Fibroblast of lung (primary cell): Measurements from ENCODE around the gene JADE2. TPM values are rescaled to one million over a fixed set of nuclear protein-coding genes. Genes with fewer than 3 reads are reported as not detected.

Experiments used
- DNase-seq, 2 donors: peaks; one replicate each; pipeline versions ENCODE4 v3.0.0 to v3.0.0-alpha.2; 2010; ENCODE audit warnings: low read depth in 2 of 2
- H2AFZ ChIP-seq: 2 replicates; pipeline ENCODE4 v1.5.1; 2012; ENCODE audit warnings: low read length, control low read depth, inconsistent platforms
- H3K27ac ChIP-seq: 2 replicates; pipeline ENCODE4 v1.5.1; 2011; ENCODE audit warnings: low read length, control low read depth; ENCODE audit not compliant: insufficient read depth
- H3K27me3 ChIP-seq: 2 replicates; pipeline ENCODE4 v1.5.1; 2011; ENCODE audit warnings: mild to moderate bottlenecking, low read length; ENCODE audit not compliant: control insufficient read depth, insufficient read depth
- H3K36me3 ChIP-seq: 2 replicates; pipeline ENCODE4 v1.5.1; 2011; ENCODE audit warnings: low read length; ENCODE audit not compliant: control insufficient read depth, insufficient read depth
- H3K4me1 ChIP-seq: 2 replicates; pipeline ENCODE4 v1.5.1; 2011; ENCODE audit warnings: low read length; ENCODE audit not compliant: control insufficient read depth, insufficient read depth; ENCODE audit errors: extremely low read depth
- H3K4me2 ChIP-seq: 2 replicates; pipeline ENCODE4 v1.5.1; 2011; ENCODE audit warnings: low read length, control low read depth; ENCODE audit not compliant: insufficient read depth; ENCODE audit errors: extremely low read depth
- H3K4me3 ChIP-seq, 4 experiments: fragments of 200-600 bp in 1 of 4; sonication (generic) in 1 of 4; replicated peaks in 1 of 4; 2 replicates each; pipeline ENCODE4 v1.5.1; 2011 to 2016; ENCODE audit warnings: low read length in 4 of 4, low read depth in 3 of 4, mild to moderate bottlenecking in 3 of 4, control low read depth in 2 of 4, inconsistent platforms in 1 of 4, mixed read lengths in 1 of 4; ENCODE audit not compliant: insufficient read depth in 1 of 4; ENCODE audit errors: control extremely low read depth in 1 of 4
- H3K79me2 ChIP-seq: 2 replicates; pipeline ENCODE4 v1.5.1; 2012; ENCODE audit warnings: mild to moderate bottlenecking, low read length, inconsistent platforms; ENCODE audit not compliant: control insufficient read depth, insufficient read depth
- H3K9ac ChIP-seq: 2 replicates; pipeline ENCODE4 v1.5.1; 2011; ENCODE audit warnings: mild to moderate bottlenecking, low read length, control low read depth; ENCODE audit not compliant: insufficient read depth
- H3K9me3 ChIP-seq: 2 replicates; pipeline ENCODE4 v1.5.1; 2012; ENCODE audit warnings: low read depth, low read length; ENCODE audit not compliant: control insufficient read depth, insufficient read depth
- H4K20me1 ChIP-seq: 2 replicates; pipeline ENCODE4 v1.5.1; 2011; ENCODE audit warnings: low read length; ENCODE audit not compliant: control insufficient read depth, insufficient read depth; ENCODE audit errors: extremely low read depth
- EZH2 ChIP-seq: IDR thresholded peaks from 2 replicates; pipeline ENCODE4 v1.5.1; 2012; ENCODE audit warnings: low read length, control low read depth, mild to moderate bottlenecking; ENCODE audit errors: missing control alignments
- polyA plus RNA-seq, 2 donors: library from polyadenylated mRNA; depleted of rRNA in 1 of 2; stranded (reverse) in 1 of 2; unstranded in 1 of 2; fragments of >200 nt; gene quantifications; 2 replicates each; pipeline ENCODE4 v1.2.1, GENCODE V29; 2011 to 2012; ENCODE audit warnings: missing spikeins in 1 of 2
- total RNA-seq: library from RNA; depleted of rRNA; stranded (reverse); fragments of >200 nt; gene quantifications from 2 replicates; pipeline ENCODE4 v1.2.1, GENCODE V29; 2014
- TF ChIP-seq, protein P1 (sequence below), 2 donors: IDR thresholded peaks in 1 of 2; conservative IDR thresholded peaks in 1 of 2; 1 replicate in 1 of 2; 2 replicates in 1 of 2; pipeline ENCODE4 v1.5.1; 2011 to 2012; ENCODE audit warnings: low read length in 2 of 2, control low read depth in 1 of 2, inconsistent platforms in 1 of 2, low read depth in 1 of 2, mild to moderate bottlenecking in 1 of 2

Gene JADE2
- total and polyA plus RNA-seq, 2 donors (not counting 1 experiment from before 2014, with no cell fraction given) = 10.0 to 45.9 TPM

DNA sequence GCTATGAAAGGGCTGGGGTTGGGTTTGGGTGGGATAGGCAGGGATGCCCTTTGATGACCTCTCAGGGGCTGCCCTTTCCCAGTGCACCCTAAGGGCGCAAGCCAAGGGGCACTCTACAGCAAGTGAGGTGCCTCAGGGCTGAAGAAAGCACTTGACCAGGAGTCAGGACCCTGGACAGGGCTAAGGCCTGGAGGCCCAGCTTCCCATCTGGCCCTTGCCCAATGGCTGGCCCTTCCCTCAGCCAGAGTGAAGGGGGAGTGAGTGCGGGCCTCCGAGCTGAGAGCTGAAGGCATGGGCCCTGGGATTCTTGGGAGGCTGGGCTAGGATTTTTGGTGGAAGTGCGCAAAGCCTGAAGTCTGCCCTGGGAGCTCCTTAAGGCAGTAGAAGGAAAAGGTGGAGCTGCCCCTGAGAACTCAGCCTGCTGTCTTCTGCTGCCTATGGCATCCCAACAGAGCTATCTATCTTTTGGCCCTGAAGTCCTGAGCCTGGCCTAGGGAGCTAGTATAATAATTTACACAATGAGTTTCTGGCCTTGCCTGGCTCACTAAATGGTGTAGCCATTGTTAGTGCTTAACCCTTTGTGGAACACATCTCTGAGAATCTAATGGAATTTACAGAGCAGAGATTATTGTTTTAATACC, 16.4 kb downstream of the JADE2 start:
- DNase-seq = peak in 1 of 2 donors; percentile 71
- H3K4me3 ChIP-seq = no peak overlapping the region
- H4K20me1 ChIP-seq = no peaks in the 10 kb centered on the region
- H3K27me3 ChIP-seq = no peaks in the 10 kb centered on the region
- no peak overlapping the region for H3K4me2 ChIP-seq
- no peak overlapping the region for H3K9ac ChIP-seq
- H3K4me1 ChIP-seq = peaks cover 1% of the 10 kb centered on the region
- H3K36me3 ChIP-seq = peaks cover 13% of the 10 kb centered on the region
- H3K27ac ChIP-seq = no peak overlapping the region
- TF ChIP-seq, protein P1, sequence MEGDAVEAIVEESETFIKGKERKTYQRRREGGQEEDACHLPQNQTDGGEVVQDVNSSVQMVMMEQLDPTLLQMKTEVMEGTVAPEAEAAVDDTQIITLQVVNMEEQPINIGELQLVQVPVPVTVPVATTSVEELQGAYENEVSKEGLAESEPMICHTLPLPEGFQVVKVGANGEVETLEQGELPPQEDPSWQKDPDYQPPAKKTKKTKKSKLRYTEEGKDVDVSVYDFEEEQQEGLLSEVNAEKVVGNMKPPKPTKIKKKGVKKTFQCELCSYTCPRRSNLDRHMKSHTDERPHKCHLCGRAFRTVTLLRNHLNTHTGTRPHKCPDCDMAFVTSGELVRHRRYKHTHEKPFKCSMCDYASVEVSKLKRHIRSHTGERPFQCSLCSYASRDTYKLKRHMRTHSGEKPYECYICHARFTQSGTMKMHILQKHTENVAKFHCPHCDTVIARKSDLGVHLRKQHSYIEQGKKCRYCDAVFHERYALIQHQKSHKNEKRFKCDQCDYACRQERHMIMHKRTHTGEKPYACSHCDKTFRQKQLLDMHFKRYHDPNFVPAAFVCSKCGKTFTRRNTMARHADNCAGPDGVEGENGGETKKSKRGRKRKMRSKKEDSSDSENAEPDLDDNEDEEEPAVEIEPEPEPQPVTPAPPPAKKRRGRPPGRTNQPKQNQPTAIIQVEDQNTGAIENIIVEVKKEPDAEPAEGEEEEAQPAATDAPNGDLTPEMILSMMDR (conservative IDR thresholded peaks at IDR 0.05 in 1 of 2, IDR thresholded peaks at IDR 0.05 in 1 of 2; ENCODE audit: low read depth in 1 of 2, low read length in 2 of 2) = no peak
- TF ChIP-seq EZH2 = no peak
- no peaks in the 10 kb centered on the region for H3K9me3 ChIP-seq
- H3K79me2 ChIP-seq = peaks cover under 1% of the 10 kb centered on the region
- no peak overlapping the region for H2AFZ ChIP-seq

DNA sequence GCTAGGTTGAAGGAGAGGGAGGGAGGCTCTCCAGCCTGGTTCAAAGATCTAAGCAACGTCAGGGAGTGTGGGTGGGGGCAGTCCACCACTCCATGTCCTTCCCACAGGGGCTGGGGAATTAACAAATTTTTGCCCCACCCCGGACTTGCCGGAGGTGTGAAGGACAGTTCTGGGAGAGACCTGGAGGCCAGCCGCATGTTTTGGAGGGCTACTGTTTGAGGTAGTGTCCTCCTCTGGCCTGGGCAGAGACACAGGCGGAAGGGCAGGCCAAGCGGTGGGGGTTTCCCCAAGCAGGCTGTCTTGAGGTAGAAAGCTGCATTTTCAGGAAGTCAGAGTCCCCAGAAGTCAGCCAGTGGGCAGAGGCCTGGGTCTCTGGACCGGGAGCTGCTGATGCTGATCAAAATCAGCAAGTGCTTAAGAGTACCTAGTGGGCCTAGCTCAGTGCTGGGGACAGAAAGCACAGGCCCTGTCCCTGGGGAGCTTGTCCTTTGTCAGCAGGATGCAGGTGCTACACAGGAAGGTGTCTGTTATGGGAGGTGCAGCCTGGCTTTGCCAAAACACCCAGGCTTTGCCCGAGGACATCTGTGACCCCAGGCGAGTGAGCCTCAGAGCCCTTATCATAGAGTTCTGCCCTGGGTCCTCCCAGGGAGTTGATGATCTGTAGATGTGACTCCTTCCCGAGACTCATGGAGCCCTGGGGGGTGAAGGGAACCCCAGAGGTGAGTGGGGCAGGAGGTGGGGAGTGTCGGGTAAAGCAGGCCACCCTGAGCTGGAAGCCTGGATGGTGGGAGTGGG, 18.5 kb downstream of the JADE2 start:
- no peaks in the 10 kb centered on the region for H3K27me3 ChIP-seq
- H3K27ac ChIP-seq = no peak overlapping the region
- H3K4me3 ChIP-seq = no peak overlapping the region
- H3K4me1 ChIP-seq = peaks cover 17% of the 10 kb centered on the region
- TF ChIP-seq EZH2 = no peak
- TF ChIP-seq, protein P1 (conservative IDR thresholded peaks at IDR 0.05 in 1 of 2, IDR thresholded peaks at IDR 0.05 in 1 of 2; ENCODE audit: low read depth in 1 of 2, low read length in 2 of 2) = no peak
- no peak overlapping the region for H3K4me2 ChIP-seq
- H3K36me3 ChIP-seq = peaks cover 8% of the 10 kb centered on the region
- no peaks in the 10 kb centered on the region for H3K9me3 ChIP-seq
- H4K20me1 ChIP-seq = no peaks in the 10 kb centered on the region
- no peak overlapping the region for H3K9ac ChIP-seq
- DNase-seq = no peak
- no peak overlapping the region for H2AFZ ChIP-seq
- H3K79me2 ChIP-seq = peaks cover 3% of the 10 kb centered on the region

DNA sequence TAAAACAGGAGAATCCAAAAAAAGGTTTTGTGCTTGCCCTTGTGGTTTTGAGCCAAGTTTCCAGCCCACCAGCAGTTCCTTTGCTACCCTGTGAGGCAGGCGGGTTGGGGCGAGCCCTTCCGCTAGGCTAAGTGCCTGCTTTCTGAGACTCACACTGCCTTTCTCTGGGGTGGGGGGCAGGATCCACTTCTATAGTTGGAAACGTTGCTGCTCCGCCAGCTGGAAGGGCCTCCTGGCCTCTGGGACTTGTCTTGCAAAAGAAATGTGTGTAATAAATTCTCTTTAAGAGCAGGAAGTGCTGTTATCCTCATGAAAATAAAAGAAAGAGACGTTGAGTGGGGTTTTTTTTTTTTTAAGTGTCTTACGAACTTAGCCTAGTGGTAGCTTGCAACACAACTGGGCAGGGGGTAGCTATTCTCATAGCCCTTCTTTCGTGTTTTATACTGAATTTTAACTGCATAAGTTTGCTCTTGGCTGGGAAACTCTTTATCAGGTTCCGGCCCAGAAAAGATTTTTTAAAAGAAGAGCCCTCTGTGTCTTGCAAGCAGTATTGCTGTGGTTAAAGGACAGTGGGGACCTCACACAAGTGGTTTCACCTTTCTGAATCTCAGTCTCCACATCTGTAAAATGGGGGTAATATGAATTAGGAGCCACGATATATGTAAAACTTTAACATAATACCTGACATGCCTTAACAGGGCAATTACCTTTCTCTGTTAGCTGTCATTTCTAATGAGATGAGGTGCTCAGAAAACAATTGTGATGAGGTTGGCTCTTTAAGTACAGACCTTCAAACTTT, 19.8 kb downstream of the JADE2 start:
- Histone ChIP-seq H3K79me2 (peaks cover 3% of the 10 kb centered on the region), H3K27ac (no peak overlapping the region), H3K36me3 (peaks cover 9% of the 10 kb centered on the region), H3K4me1 (peaks cover 29% of the 10 kb centered on the region), H3K4me3 (no peak overlapping the region), H2AFZ (no peak overlapping the region), H3K4me2 (no peak overlapping the region), H3K9ac (no peak overlapping the region), H3K27me3 (no peaks in the 10 kb centered on the region), H3K9me3 (no peaks in the 10 kb centered on the region), H4K20me1 (no peaks in the 10 kb centered on the region)
- peak in 1 of 2 donors; percentile 66 for DNase-seq
- TF ChIP-seq EZH2 = no peak
- TF ChIP-seq, protein P1 (conservative IDR thresholded peaks at IDR 0.05 in 1 of 2, IDR thresholded peaks at IDR 0.05 in 1 of 2; ENCODE audit: low read depth in 1 of 2, low read length in 2 of 2) = no peak
